Glutamatergic neuron (in vitro differentiated cells): ENCODE measurements around the gene POU3F1. TPM values are rescaled to one million over a fixed set of nuclear protein-coding genes. Genes with fewer than 3 reads are reported as not detected.

Source experiments
- DNase-seq: peaks from one replicate; pipeline ENCODE4 v3.0.0; 2022
- H3K27ac Mint-ChIP-seq: one replicate; pipeline ENCODE4 v1.8.0; 2020; ENCODE audit warnings: mild to moderate bottlenecking, mixed read lengths, inconsistent platforms; ENCODE audit not compliant: unreplicated experiment
- H3K27me3 Mint-ChIP-seq: one replicate; pipeline ENCODE4 v1.8.0; 2020; ENCODE audit warnings: mild to moderate bottlenecking, moderate library complexity, mixed read lengths, inconsistent platforms; ENCODE audit not compliant: unreplicated experiment
- H3K36me3 Mint-ChIP-seq: one replicate; pipeline ENCODE4 v1.8.0; 2020; ENCODE audit warnings: mild to moderate bottlenecking, mixed read lengths, inconsistent platforms; ENCODE audit not compliant: unreplicated experiment
- H3K4me1 Mint-ChIP-seq: one replicate; pipeline ENCODE4 v1.8.0; 2020; ENCODE audit warnings: mild to moderate bottlenecking, low read depth, mixed read lengths, inconsistent platforms; ENCODE audit not compliant: unreplicated experiment
- H3K4me3 Mint-ChIP-seq: one replicate; pipeline ENCODE4 v1.8.0; 2020; ENCODE audit warnings: mild to moderate bottlenecking, mixed read lengths, inconsistent platforms; ENCODE audit not compliant: unreplicated experiment
- H3K9me3 Mint-ChIP-seq: one replicate; pipeline ENCODE4 v1.8.0; 2020; ENCODE audit warnings: mild to moderate bottlenecking, moderate library complexity, mixed read lengths, inconsistent platforms; ENCODE audit not compliant: unreplicated experiment
- CTCF ChIP-seq: fragments of 200-600 bp; sonication (generic); IDR thresholded peaks from one replicate; pipeline ENCODE4 v1.5.0; 2021; ENCODE audit not compliant: partially characterized antibody, unreplicated experiment
- total RNA-seq: library from RNA; stranded (reverse); fragmentation: NEBNext Ultra II Directional; extraction: Animal tissue kit (Norgen Biotek cat#: 25700); gene quantifications from one replicate; pipeline ENCODE4 v1.2.1, GENCODE V29; 2021; ENCODE audit not compliant: unreplicated experiment

The POU3F1 gene
- total RNA-seq, 1 donor from 2014 or later: 9.3 TPM

- no peak for TF ChIP-seq CTCF
- Mint-ChIP-seq H3K4me1 (peaks cover 25% of the 10 kb centered on the region), H3K27ac (peak overlapping the region; percentile 94), H3K4me3 (peak overlapping the region; percentile 77), H3K36me3 (peaks cover 5% of the 10 kb centered on the region), H3K27me3 (peaks cover 13% of the 10 kb centered on the region), H3K9me3 (peaks cover 5% of the 10 kb centered on the region)
- no peak for DNase-seq
Observed at GRCh38 chr1:38000233-38000528, 46.4 kb downstream of the POU3F1 start.

GRCh38 chr1:37999430-38000232 lies 47.0 kb downstream of the POU3F1 start:
- DNase-seq: peak; percentile 59
- H3K4me3 Mint-ChIP-seq: peak overlapping the region; percentile 77
- TF ChIP-seq CTCF: no peak
- peaks cover 5% of the 10 kb centered on the region for H3K36me3 Mint-ChIP-seq
- H3K4me1 Mint-ChIP-seq: peaks cover 24% of the 10 kb centered on the region
- peaks cover 5% of the 10 kb centered on the region for H3K9me3 Mint-ChIP-seq
- peak overlapping the region; percentile 94 for H3K27ac Mint-ChIP-seq
- peaks cover 14% of the 10 kb centered on the region for H3K27me3 Mint-ChIP-seq

- DNase-seq: no peak
- H3K9me3 Mint-ChIP-seq: peaks cover 4% of the 10 kb centered on the region
- H3K4me1 Mint-ChIP-seq: peaks cover 19% of the 10 kb centered on the region
- peaks cover 11% of the 10 kb centered on the region for H3K27me3 Mint-ChIP-seq
- H3K27ac Mint-ChIP-seq: peak overlapping the region; percentile 89
- peak overlapping the region; percentile 77 for H3K4me3 Mint-ChIP-seq
- H3K36me3 Mint-ChIP-seq: peaks cover 5% of the 10 kb centered on the region
- no peak for TF ChIP-seq CTCF
Observed at GRCh38 chr1:37998913-37999429, 47.6 kb downstream of the POU3F1 start.

- peaks cover 11% of the 10 kb centered on the region for H3K27me3 Mint-ChIP-seq
- no peak for DNase-seq
- peak overlapping the region; percentile 15 for H3K27ac Mint-ChIP-seq
- TF ChIP-seq CTCF: no peak
- peaks cover 5% of the 10 kb centered on the region for H3K36me3 Mint-ChIP-seq
- peaks cover 16% of the 10 kb centered on the region for H3K4me1 Mint-ChIP-seq
- H3K9me3 Mint-ChIP-seq: peaks cover 4% of the 10 kb centered on the region
- no peak overlapping the region for H3K4me3 Mint-ChIP-seq
Observed at GRCh38 chr1:37998089-37998808, 48.3 kb downstream of the POU3F1 start.
